Calu3 (cell line): ENCODE data around the gene UPK3A. TPM values are rescaled to one million over a fixed set of nuclear protein-coding genes. Genes with fewer than 3 reads are reported as not detected.

Experiments
- BruUV-seq: library from RNA; stranded (reverse); fragments of 400-500 nt; replicated peaks from 2 replicates; lab custom pipeline; 2021; lab: Mats Ljungman, UMichigan
- CTCF ChIA-PET: fragments of 300-600 bp; sonication (Branson Sonifier 250); formaldehyde crosslinking; loops from one replicate; lab custom pipeline; 2022; ENCODE audit warnings: antibody characterized with exemption; lab: Charles Lee
- DNase-seq: peaks from one replicate; pipeline ENCODE4 v3.0.0; 2022
- H3K27ac Mint-ChIP-seq: one replicate; pipeline ENCODE4 v1.8.0; 2022; ENCODE audit warnings: mixed read lengths; ENCODE audit not compliant: unreplicated experiment
- H3K27me3 Mint-ChIP-seq: one replicate; pipeline ENCODE4 v1.8.0; 2022; ENCODE audit warnings: mixed read lengths; ENCODE audit not compliant: unreplicated experiment
- H3K36me3 Mint-ChIP-seq: one replicate; pipeline ENCODE4 v1.8.0; 2022; ENCODE audit warnings: mild to moderate bottlenecking, moderate library complexity, mixed read lengths; ENCODE audit not compliant: insufficient read depth, unreplicated experiment
- H3K4me1 Mint-ChIP-seq: one replicate; pipeline ENCODE4 v1.8.0; 2022; ENCODE audit warnings: mild to moderate bottlenecking, low read depth, mixed read lengths; ENCODE audit not compliant: unreplicated experiment
- H3K4me3 Mint-ChIP-seq: one replicate; pipeline ENCODE4 v1.8.0; 2022; ENCODE audit warnings: mild to moderate bottlenecking, low read depth, moderate library complexity, mixed read lengths; ENCODE audit not compliant: unreplicated experiment
- H3K9me3 Mint-ChIP-seq: one replicate; pipeline ENCODE4 v1.8.0; 2022; ENCODE audit warnings: low read depth, mixed read lengths; ENCODE audit not compliant: unreplicated experiment
- CTCF ChIP-seq: fragments of 200-600 bp; IDR thresholded peaks from one replicate; pipeline ENCODE4 v1.8.0; 2022; ENCODE audit warnings: antibody characterized with exemption; ENCODE audit not compliant: unreplicated experiment
- intact Hi-C: fragments of 100-400 bp; cut with micrococcal nuclease; formaldehyde crosslinking; loops from one replicate; pipeline ENCODE4 v1.10.0; 2022; ENCODE audit not compliant: unreplicated experiment
- total RNA-seq: library from RNA; stranded (reverse); gene quantifications from 2 replicates; pipeline ENCODE4 v1.2.3, GENCODE V29; 2022

UPK3A gene
- total RNA-seq, 1 experiment from 2014 or later, result not detected

- no peak for DNase-seq
- BruUV-seq, result no TSS peak
- Mint-ChIP-seq H3K4me3 (peak overlapping the region; percentile 86), H3K27ac (peak overlapping the region; percentile 55), H3K9me3 (no peaks in the 10 kb centered on the region), H3K27me3 (no peaks in the 10 kb centered on the region), H3K36me3 (peaks cover 28% of the 10 kb centered on the region), H3K4me1 (peaks cover 24% of the 10 kb centered on the region)
- CTCF ChIA-PET, result no interaction called here
- intact Hi-C loops, result no loop called here
- no peak for TF ChIP-seq CTCF
Observed at GRCh38 chr22:45308957-45309421, 24.2 kb downstream of the UPK3A start.

- peak; percentile 98 for DNase-seq
- no peaks in the 10 kb centered on the region for H3K27me3 Mint-ChIP-seq
- H3K9me3 Mint-ChIP-seq, result no peaks in the 10 kb centered on the region
- no TSS peak for BruUV-seq
- H3K27ac Mint-ChIP-seq, result peak within 1 kb of the TSS; percentile 55
- H3K4me1 Mint-ChIP-seq, result peaks cover 24% of the 10 kb centered on the region
- TF ChIP-seq CTCF, result no peak
- H3K4me3 Mint-ChIP-seq, result peak within 1 kb of the TSS; percentile 86
- CTCF ChIA-PET, result no interaction called here
- intact Hi-C loops, result no loop called here
- H3K36me3 Mint-ChIP-seq, result peaks cover 28% of the 10 kb centered on the region
Observed at GRCh38 chr22:45309422-45310227, 24.9 kb downstream of the UPK3A start, which contains the start of gene FAM118A. FAM118A (plus strand) TSS chr22:45309934; CDS start chr22:45322380, 12,446 bp downstream.

GRCh38 chr22:45310331-45310976 is 25.7 kb downstream of the UPK3A start:
- no peak for DNase-seq
- Mint-ChIP-seq H3K4me1 (peaks cover 24% of the 10 kb centered on the region), H3K9me3 (no peaks in the 10 kb centered on the region), H3K4me3 (peak overlapping the region; percentile 86), H3K36me3 (peaks cover 28% of the 10 kb centered on the region), H3K27ac (peak overlapping the region; percentile 54), H3K27me3 (no peaks in the 10 kb centered on the region)
- BruUV-seq, result no TSS peak
- CTCF ChIA-PET, result no interaction called here
- TF ChIP-seq CTCF, result no peak
- intact Hi-C loops, result no loop called here

- peaks cover 24% of the 10 kb centered on the region for H3K4me1 Mint-ChIP-seq
- H3K27ac Mint-ChIP-seq, result peak overlapping the region; percentile 54
- peak overlapping the region; percentile 86 for H3K4me3 Mint-ChIP-seq
- intact Hi-C loops, result no loop called here
- no peak for TF ChIP-seq CTCF
- DNase-seq, result no peak
- CTCF ChIA-PET, result interaction anchor here (0.7 kb wide), 1 partner anchor 101 kb away, joined by 3 read pairs; no protein-coding TSS in a partner anchor
- no peaks in the 10 kb centered on the region for H3K27me3 Mint-ChIP-seq
- peaks cover 28% of the 10 kb centered on the region for H3K36me3 Mint-ChIP-seq
- BruUV-seq, result no TSS peak
- H3K9me3 Mint-ChIP-seq, result no peaks in the 10 kb centered on the region
Observed at GRCh38 chr22:45310977-45311531, 26.3 kb downstream of the UPK3A start.
